ENCODE measurements around the gene SVIL.
A peak's percentile ranks its signal among the peaks of the same experiment; 100 is the strongest.
"Not testable (repeated sequence)": the region's sequence is repeated elsewhere in the genome, so short reads cannot be mapped to it uniquely, and the experiment has no call there.

The SVIL gene

DNA sequence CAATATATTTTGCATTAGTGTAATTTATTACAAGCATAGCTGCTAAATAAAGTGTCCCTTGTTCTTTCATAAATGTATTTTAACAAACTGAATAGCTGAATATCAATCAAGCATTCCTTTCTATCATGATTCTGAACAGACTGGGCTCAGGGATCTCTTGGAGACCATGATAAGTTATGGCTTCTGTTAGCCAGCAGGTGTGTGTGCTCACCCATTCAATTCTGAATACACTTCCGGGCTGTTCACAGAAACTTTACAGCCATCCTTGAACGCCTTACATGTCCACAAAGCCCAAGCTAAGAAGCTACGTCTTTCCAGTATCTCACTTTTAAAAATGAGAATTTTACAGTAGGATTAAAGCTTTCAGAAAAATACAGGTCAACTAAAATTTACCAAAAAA is 115.1 kb downstream of the SVIL start:
- Histone ChIP-seq H3K9me3 (ENCODE audit: low read length) (no peaks in the 10 kb centered on the region), H3K27ac (ENCODE audit: low read depth, low read length, poor library complexity, severe bottlenecking) (no peak overlapping the region), H3K27me3 (ENCODE audit: insufficient read depth, low read length) (no peaks in the 10 kb centered on the region), H3K4me1 (ENCODE audit: insufficient read depth, low read length, severe bottlenecking) (no peaks in the 10 kb centered on the region), H4K20me1 (ENCODE audit: insufficient read depth, low read length) (no peaks in the 10 kb centered on the region), H3K9ac (ENCODE audit: low read length) (no peak overlapping the region), H3K4me2 (ENCODE audit: low read length) (no peak overlapping the region), H3K4me3 (ENCODE audit: low read depth, low read length, poor library complexity, severe bottlenecking) (no peak overlapping the region), H2AFZ (ENCODE audit: low read length) (no peak overlapping the region), H3K36me3 (ENCODE audit: insufficient read depth, low read length) (no peaks in the 10 kb centered on the region), H3F3A (ENCODE audit: insufficient read depth, low read length) (no peaks in the 10 kb centered on the region), H3K9me2 (ENCODE audit: low read depth, low read length) (no peaks in the 10 kb centered on the region), H3K79me2 (ENCODE audit: insufficient read depth, low read length) (no peaks in the 10 kb centered on the region)
- no peak for TF ChIP-seq EZH2 (IDR thresholded peaks at IDR 0.05; ENCODE audit: borderline replicate concordance, low read length)
- TF ChIP-seq, protein P1, sequence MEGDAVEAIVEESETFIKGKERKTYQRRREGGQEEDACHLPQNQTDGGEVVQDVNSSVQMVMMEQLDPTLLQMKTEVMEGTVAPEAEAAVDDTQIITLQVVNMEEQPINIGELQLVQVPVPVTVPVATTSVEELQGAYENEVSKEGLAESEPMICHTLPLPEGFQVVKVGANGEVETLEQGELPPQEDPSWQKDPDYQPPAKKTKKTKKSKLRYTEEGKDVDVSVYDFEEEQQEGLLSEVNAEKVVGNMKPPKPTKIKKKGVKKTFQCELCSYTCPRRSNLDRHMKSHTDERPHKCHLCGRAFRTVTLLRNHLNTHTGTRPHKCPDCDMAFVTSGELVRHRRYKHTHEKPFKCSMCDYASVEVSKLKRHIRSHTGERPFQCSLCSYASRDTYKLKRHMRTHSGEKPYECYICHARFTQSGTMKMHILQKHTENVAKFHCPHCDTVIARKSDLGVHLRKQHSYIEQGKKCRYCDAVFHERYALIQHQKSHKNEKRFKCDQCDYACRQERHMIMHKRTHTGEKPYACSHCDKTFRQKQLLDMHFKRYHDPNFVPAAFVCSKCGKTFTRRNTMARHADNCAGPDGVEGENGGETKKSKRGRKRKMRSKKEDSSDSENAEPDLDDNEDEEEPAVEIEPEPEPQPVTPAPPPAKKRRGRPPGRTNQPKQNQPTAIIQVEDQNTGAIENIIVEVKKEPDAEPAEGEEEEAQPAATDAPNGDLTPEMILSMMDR (IDR thresholded peaks at IDR 0.05; ENCODE audit: low read length): no peak

DNA sequence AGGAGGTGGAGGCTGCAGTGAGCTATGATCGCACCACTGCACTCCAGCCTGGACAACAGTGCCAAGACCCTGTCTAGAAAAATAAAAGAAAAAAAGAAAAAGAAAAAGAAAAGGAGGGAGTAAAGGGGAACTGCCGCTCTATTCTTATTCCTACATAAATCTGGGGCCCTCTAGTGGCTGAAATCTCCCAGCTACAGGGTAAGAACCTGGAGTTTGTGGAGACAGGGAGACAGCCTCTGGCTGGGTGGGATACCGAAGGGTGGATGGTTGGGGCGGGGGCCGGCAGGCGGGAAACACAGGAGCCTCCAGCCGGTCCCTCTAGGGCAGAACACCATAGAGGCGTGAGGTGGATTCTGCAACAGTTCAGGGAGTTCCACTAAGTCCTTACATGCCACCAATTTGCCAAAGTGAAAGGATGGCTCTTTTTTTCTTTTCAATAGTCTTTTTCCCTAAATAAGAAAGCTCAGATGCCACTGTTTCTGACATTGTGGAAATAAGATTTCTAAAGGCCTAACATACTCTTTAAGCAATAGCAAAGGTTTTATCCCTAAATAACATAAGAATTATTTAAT is 117.3 kb downstream of the SVIL start:
- H2AFZ ChIP-seq (ENCODE audit: low read length): no peak overlapping the region
- no peak for TF ChIP-seq EZH2 (IDR thresholded peaks at IDR 0.05; ENCODE audit: borderline replicate concordance, low read length)
- TF ChIP-seq, protein P1 (IDR thresholded peaks at IDR 0.05; ENCODE audit: low read length): peak; percentile 62

DNA sequence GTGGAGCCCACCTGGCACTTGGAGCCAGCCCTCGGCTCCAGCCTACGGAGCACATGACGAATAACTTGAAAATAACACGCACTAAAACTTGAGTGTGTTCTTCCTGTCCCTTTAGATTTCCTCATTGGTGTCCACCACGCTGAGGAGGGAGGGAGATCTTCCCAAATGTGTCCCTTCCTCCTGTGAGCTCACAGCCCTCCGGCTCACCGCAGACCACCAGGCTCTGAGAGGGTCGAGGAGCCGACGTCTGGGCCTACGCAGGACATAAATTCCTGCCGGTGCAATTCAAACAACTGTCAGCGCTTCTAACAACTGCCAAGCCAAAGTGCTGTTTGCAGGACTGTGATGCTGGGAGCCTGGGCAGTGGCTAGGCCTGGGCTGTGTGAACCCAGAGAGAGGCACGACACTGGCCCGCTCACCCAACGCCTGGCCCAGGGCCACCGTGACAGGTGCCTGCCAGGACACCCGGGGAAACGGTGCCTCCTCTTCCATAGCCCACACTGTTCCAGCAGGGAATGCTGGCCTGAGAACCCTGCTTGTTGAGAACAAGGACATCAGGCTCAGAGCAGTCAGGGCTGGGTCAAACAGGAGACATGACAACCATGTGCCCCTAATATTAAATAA is 118.3 kb downstream of the SVIL start:
- H3K4me3 ChIP-seq (ENCODE audit: low read depth, low read length, poor library complexity, severe bottlenecking); H3K36me3 ChIP-seq (ENCODE audit: insufficient read depth, low read length); H3K9me3 ChIP-seq (ENCODE audit: low read length); H3F3A ChIP-seq (ENCODE audit: insufficient read depth, low read length); H3K27ac ChIP-seq (ENCODE audit: low read depth, low read length, poor library complexity, severe bottlenecking); H3K9me2 ChIP-seq (ENCODE audit: low read depth, low read length); H3K27me3 ChIP-seq (ENCODE audit: insufficient read depth, low read length); H3K4me2 ChIP-seq (ENCODE audit: low read length); H3K79me2 ChIP-seq (ENCODE audit: insufficient read depth, low read length); H2AFZ ChIP-seq (ENCODE audit: low read length); H4K20me1 ChIP-seq (ENCODE audit: insufficient read depth, low read length); H3K9ac ChIP-seq (ENCODE audit: low read length); H3K4me1 ChIP-seq (ENCODE audit: insufficient read depth, low read length, severe bottlenecking): not testable (repeated sequence)

More for the DNA sequence above, 117.3 kb downstream of the SVIL start:
- H3F3A ChIP-seq (ENCODE audit: insufficient read depth, low read length): no peaks in the 10 kb centered on the region
- no peak overlapping the region for H3K27ac ChIP-seq (ENCODE audit: low read depth, low read length, poor library complexity, severe bottlenecking)
- no peaks in the 10 kb centered on the region for H3K4me1 ChIP-seq (ENCODE audit: insufficient read depth, low read length, severe bottlenecking)
- H3K4me3 ChIP-seq (ENCODE audit: low read depth, low read length, poor library complexity, severe bottlenecking): no peak overlapping the region
- no peaks in the 10 kb centered on the region for H4K20me1 ChIP-seq (ENCODE audit: insufficient read depth, low read length)
- H3K9ac ChIP-seq (ENCODE audit: low read length): no peak overlapping the region
- no peaks in the 10 kb centered on the region for H3K27me3 ChIP-seq (ENCODE audit: insufficient read depth, low read length)
- no peaks in the 10 kb centered on the region for H3K9me2 ChIP-seq (ENCODE audit: low read depth, low read length)
- H3K9me3 ChIP-seq (ENCODE audit: low read length): no peaks in the 10 kb centered on the region
- no peaks in the 10 kb centered on the region for H3K36me3 ChIP-seq (ENCODE audit: insufficient read depth, low read length)
- H3K4me2 ChIP-seq (ENCODE audit: low read length): no peak overlapping the region
- no peaks in the 10 kb centered on the region for H3K79me2 ChIP-seq (ENCODE audit: insufficient read depth, low read length)

DNA sequence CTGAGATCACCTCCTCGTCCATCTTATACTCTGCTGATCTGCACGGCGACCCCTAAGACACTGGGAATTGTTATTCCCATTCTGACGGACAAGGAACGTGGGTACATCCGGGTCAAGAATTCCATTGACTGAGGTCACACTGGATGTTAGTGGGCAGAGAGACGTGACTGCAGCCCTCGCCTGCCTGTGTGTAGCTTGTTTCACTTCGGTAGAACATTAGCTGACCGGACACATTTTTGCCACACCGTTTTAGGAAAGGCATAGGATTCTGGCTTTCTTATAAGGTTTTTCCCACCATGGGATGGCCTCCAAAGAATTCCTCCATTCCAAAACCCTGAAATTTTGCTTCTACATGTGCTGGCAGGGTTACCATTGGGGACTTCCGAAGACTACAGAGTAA is 118.9 kb downstream of the SVIL start:
- not testable (repeated sequence) for H3K79me2 ChIP-seq (ENCODE audit: insufficient read depth, low read length)

DNA sequence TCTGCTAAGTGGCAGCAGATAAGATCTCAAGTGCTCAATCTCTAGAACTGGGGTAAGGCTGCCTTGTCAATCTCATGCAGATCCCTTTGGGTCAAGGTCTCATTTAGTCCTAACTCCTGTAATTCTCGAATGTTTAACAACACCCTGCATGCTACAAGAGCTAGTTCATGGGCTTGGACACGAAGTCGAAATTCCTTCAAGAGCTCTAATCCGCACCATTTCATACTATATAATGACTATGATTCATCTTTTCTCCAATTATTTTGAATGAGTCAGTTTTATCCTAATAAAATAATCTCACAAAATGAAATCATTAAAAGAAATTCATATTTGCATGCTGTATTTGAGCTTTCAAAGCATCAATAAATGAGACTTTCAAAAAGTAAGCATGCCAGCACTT is 119.7 kb downstream of the SVIL start:
- H3K9me3 ChIP-seq (ENCODE audit: low read length); H3K9ac ChIP-seq (ENCODE audit: low read length); H3K4me1 ChIP-seq (ENCODE audit: insufficient read depth, low read length, severe bottlenecking); H3K27me3 ChIP-seq (ENCODE audit: insufficient read depth, low read length); H3K36me3 ChIP-seq (ENCODE audit: insufficient read depth, low read length); H4K20me1 ChIP-seq (ENCODE audit: insufficient read depth, low read length); H2AFZ ChIP-seq (ENCODE audit: low read length); H3K9me2 ChIP-seq (ENCODE audit: low read depth, low read length); H3K27ac ChIP-seq (ENCODE audit: low read depth, low read length, poor library complexity, severe bottlenecking); H3K4me3 ChIP-seq (ENCODE audit: low read depth, low read length, poor library complexity, severe bottlenecking); H3F3A ChIP-seq (ENCODE audit: insufficient read depth, low read length); H3K4me2 ChIP-seq (ENCODE audit: low read length); H3K79me2 ChIP-seq (ENCODE audit: insufficient read depth, low read length): not testable (repeated sequence)

More for the DNA sequence above, 118.9 kb downstream of the SVIL start:
- H3K27me3 ChIP-seq (ENCODE audit: insufficient read depth, low read length); H3K9me2 ChIP-seq (ENCODE audit: low read depth, low read length); H3K4me3 ChIP-seq (ENCODE audit: low read depth, low read length, poor library complexity, severe bottlenecking); H3K36me3 ChIP-seq (ENCODE audit: insufficient read depth, low read length); H4K20me1 ChIP-seq (ENCODE audit: insufficient read depth, low read length); H3F3A ChIP-seq (ENCODE audit: insufficient read depth, low read length); H2AFZ ChIP-seq (ENCODE audit: low read length); H3K4me2 ChIP-seq (ENCODE audit: low read length); H3K27ac ChIP-seq (ENCODE audit: low read depth, low read length, poor library complexity, severe bottlenecking); H3K4me1 ChIP-seq (ENCODE audit: insufficient read depth, low read length, severe bottlenecking); H3K9me3 ChIP-seq (ENCODE audit: low read length); H3K9ac ChIP-seq (ENCODE audit: low read length): not testable (repeated sequence)

Measured in OCI-LY1 (cell line).